Measurements from ENCODE around the gene CELSR2.

CELSR2 gene

GRCh38 chr1:109266965-109267364 is 17.6 kb downstream of the CELSR2 start:
- no peak for DNase-seq

GRCh38 chr1:109267743-109268300 is 18.5 kb downstream of the CELSR2 start:
- DNase-seq: no peak

GRCh38 chr1:109268431-109269211 is 19.3 kb downstream of the CELSR2 start:
- DNase-seq: no peak

DNA sequence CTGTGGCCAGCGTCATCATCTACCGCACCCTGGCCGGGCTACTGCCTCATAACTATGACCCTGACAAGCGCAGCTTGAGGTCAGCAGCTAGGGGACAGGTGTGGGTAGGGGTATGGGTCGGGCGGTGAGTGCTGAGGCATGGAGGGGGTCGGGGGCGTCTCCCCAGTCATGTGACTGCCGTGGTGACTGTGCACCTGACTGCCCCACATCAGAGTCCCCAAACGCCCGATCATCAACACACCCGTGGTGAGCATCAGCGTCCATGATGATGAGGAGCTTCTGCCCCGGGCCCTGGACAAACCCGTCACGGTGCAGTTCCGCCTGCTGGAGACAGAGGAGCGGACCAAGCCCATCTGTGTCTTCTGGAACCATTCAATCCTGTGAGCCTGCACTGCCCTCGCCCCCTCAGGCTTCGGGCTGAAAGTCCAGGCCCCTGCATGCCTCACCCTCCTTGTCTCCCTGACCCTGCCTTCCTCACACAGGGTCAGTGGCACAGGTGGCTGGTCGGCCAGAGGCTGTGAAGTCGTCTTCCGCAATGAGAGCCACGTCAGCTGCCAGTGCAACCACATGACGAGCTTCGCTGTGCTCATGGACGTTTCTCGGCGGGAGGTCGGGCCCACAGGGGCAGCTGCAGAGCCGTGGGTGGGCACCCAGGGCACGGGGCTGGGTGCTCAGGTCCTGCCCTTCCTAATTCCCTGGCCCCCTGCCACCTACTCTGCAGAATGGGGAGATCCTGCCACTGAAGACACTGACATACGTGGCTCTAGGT is 20.1 kb downstream of the CELSR2 start:
- DNase-seq: no peak

DNA sequence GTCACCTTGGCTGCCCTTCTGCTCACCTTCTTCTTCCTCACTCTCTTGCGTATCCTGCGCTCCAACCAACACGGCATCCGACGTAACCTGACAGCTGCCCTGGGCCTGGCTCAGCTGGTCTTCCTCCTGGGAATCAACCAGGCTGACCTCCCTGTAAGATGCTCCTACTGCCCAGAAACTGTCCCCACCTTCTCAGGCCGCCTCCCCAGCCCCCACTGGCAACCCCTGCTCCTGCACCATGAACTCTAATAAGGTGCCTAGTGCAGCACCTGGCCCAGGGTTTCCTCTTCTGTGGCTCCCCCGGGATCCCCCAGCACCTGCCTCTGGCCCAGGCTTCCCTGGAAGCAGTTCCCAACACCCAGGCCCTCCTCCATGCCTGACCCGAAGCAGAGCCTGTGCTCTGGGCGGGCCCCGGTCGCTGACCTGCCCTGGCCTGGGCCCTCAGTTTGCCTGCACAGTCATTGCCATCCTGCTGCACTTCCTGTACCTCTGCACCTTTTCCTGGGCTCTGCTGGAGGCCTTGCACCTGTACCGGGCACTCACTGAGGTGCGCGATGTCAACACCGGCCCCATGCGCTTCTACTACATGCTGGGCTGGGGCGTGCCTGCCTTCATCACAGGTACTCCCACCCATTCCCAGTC is 20.8 kb downstream of the CELSR2 start:
- DNase-seq: no peak

DNA sequence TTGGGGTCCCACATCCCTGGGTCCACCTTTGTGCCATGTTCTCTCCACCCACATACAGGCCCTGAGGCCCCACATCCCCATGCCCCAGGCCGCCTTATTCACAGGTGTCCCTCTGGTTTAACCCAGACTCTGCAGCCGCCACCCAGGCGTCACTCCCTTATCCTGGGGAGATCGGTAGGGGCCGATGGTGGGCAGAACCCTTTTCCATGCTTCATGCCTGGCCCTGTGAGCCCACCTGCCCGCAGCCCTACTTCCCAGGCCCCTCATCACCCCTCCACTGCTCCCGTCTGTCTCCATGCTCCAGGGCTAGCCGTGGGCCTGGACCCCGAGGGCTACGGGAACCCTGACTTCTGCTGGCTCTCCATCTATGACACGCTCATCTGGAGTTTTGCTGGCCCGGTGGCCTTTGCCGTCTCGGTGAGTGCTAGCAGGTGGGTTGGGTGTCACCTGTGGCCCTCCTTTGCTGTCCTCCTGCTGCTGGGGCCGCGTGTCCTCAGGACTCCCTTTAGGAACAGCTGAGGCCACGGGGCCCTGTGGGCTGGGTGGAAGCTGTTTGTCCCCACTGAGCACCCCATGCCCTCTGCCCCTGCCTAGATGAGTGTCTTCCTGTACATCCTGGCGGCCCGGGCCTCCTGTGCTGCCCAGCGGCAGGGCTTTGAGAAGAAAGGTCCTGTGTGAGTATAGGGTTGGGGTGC is 21.4 kb downstream of the CELSR2 start:
- no peak for DNase-seq

- DNase-seq: no peak
Observed at GRCh38 chr1:109271458-109271857, 22.1 kb downstream of the CELSR2 start.

GRCh38 chr1:109272021-109272799 is 22.9 kb downstream of the CELSR2 start:
- no peak for DNase-seq

GRCh38 chr1:109272831-109273547 is 23.6 kb downstream of the CELSR2 start:
- DNase-seq: no peak

GRCh38 chr1:109273570-109274288 is 24.4 kb downstream of the CELSR2 start:
- no peak for DNase-seq

- peak; percentile 38 for DNase-seq
Observed at GRCh38 chr1:109274533-109275476, 25.5 kb downstream of the CELSR2 start.

GRCh38 chr1:109275706-109276345 is 26.5 kb downstream of the CELSR2 start:
- no peak for DNase-seq

- DNase-seq: no peak
Observed at GRCh38 chr1:109277434-109278204, 28.3 kb downstream of the CELSR2 start.

- DNase-seq: no peak
Observed at GRCh38 chr1:109279615-109280278, 30.4 kb downstream of the CELSR2 start.

DNA sequence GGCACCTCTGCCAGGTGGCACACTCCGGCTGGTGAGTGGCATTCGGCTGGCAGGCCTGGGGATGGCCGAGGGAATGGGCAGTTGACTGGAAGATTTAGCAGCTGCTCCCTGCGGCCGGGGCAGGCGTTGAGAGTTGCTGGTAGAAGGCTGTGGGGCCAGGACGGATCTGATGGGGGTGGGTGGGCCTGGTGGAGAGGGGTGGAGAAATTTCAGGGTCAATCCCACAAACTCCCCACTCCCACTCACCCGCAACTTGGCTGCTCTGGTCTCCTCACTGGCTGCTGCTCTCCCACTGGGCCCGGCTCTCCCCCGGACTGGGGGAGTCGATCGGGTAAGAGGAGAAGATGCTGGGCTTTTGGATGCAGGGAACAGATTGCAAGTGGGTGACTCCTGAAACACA is 31.5 kb downstream of the CELSR2 start:
- no peak for DNase-seq

DNA sequence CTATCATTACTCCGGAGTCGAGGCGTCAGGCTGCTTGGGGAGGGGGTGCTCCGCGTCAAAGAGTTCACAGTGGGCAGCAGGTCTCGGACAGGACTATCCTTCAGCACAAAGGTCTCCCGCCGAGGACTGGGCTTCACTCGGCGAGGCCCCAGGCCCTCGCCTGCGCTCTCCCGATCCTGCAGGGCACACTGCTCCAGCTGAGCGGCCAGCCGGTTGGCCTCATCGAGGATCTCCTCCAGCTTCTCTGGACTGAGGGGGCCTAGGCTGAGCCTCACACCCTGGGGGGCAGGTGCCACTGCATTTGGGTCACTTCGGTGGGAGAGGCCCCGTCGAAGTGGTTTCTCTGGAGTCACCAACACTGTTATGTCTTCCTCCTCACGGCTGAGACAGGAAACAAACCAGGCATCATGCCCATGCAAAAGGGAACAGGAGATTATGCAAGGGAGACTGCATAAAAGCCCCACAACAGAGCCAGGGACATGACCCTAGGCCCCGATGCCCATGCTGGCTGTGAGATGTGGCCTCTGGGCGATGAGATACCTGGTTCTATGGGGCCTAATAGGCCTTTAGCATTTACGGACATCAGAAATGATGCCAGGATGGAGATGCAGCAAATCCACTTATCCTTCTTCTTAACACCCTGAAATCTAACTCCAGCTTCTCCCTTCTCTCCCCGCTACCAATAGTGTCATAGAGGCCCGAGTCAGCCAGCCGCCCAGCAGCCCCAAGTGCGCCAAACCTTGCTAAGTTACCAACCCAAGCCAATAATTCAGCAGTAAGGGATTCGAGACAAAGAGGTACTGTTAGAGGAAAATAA is 32.5 kb downstream of the CELSR2 start:
- no peak for DNase-seq

Data from DMS79 (cell line).